Keratinocyte (primary cell): ENCODE data around the gene MAP1LC3B2.

ENCODE experiments used
- CTCF ChIP-seq, 3 experiments: IDR thresholded peaks in 1 of 3; conservative IDR thresholded peaks in 1 of 3; optimal IDR thresholded peaks in 1 of 3; 2 replicates in 2 of 3; 3 replicates in 1 of 3; pipeline versions ENCODE3 to v1.5.1; 2011; ENCODE audit warnings: low read length in 3 of 3, mild to moderate bottlenecking in 3 of 3, moderate library complexity in 2 of 3, control low read depth in 1 of 3, inconsistent platforms in 1 of 3; ENCODE audit not compliant: insufficient read depth in 2 of 3; ENCODE audit errors: extremely low read depth in 1 of 3
- EZH2 ChIP-seq: IDR thresholded peaks from one replicate; pipeline ENCODE4 v1.6.1; 2012; ENCODE audit warnings: inconsistent platforms, mild to moderate bottlenecking, low read length, moderate library complexity

GRCh38 chr12:116626153-116626552, 67.0 kb downstream of the MAP1LC3B2 start:
- TF ChIP-seq CTCF (optimal IDR thresholded peaks at IDR 0.05 in 1 of 3, IDR thresholded peaks at IDR 0.05 in 1 of 3, conservative IDR thresholded peaks at IDR 0.05 in 1 of 3; ENCODE audit: extremely low read depth in 1 of 3, insufficient read depth in 2 of 3, low read length in 3 of 3) (no peak), EZH2 (no peak)
